GM12875 (cell line): Measurements from ENCODE around the gene CAMKMT.

ENCODE experiments used
- H3K4me3 ChIP-seq: one replicate; pipeline ENCODE4 v1.5.1; 2011; ENCODE audit warnings: low read depth, low read length, control low read depth
- CTCF ChIP-seq: IDR thresholded peaks from 2 replicates; pipeline ENCODE4 v1.5.1; 2011; ENCODE audit warnings: low read depth, mild to moderate bottlenecking, control low read depth, inconsistent platforms, low read length, moderate library complexity, borderline replicate concordance; ENCODE audit not compliant: insufficient read depth

Gene CAMKMT

GRCh38 chr2:44707945-44708660, 346.4 kb downstream of the CAMKMT start:
- no peak for TF ChIP-seq CTCF
- H3K4me3 ChIP-seq: no peak overlapping the region

DNA sequence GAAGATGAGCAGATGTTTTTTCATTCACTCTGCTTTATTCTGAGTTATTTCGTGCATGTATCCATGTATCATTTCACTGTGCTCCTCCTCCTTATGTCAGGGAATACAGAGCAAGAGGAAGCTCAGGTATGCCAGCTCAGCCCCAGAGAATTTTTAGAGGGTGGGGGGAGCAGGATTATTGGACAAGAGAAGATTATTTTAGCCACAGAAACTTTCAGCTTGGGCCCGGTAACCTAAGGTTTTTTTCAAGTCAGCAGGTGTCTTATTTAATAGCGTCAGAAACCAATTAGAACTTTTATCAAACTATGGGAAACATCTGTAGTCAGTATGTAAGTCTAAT, 346.9 kb downstream of the CAMKMT start:
- no peak for TF ChIP-seq CTCF

GRCh38 chr2:44713170-44713569, 351.4 kb downstream of the CAMKMT start:
- H3K4me3 ChIP-seq: no peak overlapping the region
- TF ChIP-seq CTCF: no peak

More for the DNA sequence above, 346.9 kb downstream of the CAMKMT start:
- no peak overlapping the region for H3K4me3 ChIP-seq

DNA sequence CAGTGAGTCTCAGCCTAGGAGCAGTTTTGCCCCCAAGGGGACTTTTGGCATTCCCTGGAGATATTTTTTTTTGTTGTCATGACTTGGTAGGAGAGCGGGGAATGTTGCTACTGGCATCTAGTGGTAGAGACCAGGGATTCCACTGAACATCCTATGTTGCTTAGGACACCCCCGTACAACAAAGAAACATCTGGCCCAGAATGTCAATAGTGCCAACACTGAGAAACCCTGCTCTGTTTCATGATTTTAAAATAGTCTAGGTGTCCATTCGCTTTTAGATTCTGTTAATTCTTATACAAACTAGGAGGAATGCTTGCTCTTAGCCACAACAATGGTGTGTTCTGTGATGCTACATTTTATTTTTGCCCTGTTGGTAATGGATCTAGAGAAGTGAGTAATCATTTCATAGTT, 353.9 kb downstream of the CAMKMT start:
- peak; percentile 30; the same call in 1 of the 2 replicates for TF ChIP-seq CTCF
- H3K4me3 ChIP-seq: no peak overlapping the region

DNA sequence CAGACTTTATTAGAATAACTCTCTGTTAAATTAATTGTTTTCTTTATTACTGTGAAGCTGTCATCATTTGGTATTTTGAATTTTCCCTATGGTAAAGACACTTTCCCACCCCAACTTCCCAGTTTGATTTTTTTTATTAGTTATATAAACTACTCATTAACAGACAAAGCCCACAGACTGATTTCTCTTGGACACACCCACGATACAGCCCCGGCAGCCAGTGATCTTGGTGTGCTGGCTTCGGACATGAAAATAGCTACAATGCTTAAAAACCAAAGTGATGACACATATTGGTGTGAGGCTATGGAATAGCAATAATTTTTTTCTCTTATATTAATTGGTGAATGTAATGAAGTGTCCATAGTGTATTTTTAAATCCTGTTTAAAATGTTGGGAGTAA, 354.4 kb downstream of the CAMKMT start:
- no peak for TF ChIP-seq CTCF
- no peak overlapping the region for H3K4me3 ChIP-seq

GRCh38 chr2:44718431-44718830, 356.7 kb downstream of the CAMKMT start:
- no peak overlapping the region for H3K4me3 ChIP-seq
- TF ChIP-seq CTCF: no peak

- no peak overlapping the region for H3K4me3 ChIP-seq
- no peak for TF ChIP-seq CTCF
These were observed 357.8 kb downstream of the CAMKMT start for GRCh38 chr2:44719562-44719961.
